ENCODE results near the gene ZNF574.

The ZNF574 gene

GRCh38 chr19:42060117-42060516, 15.8 kb upstream of the ZNF574 start:
- no peak for DNase-seq

- DNase-seq = no peak
Observed at GRCh38 chr19:42062381-42062780, 13.6 kb upstream of the ZNF574 start.

- no peak for DNase-seq
Observed at GRCh38 chr19:42064432-42064831, 11.5 kb upstream of the ZNF574 start.

- no peak for DNase-seq
Observed at GRCh38 chr19:42065051-42065450, 10.9 kb upstream of the ZNF574 start.

- DNase-seq = no peak
Observed at GRCh38 chr19:42065511-42065910, 10.5 kb upstream of the ZNF574 start.

- no peak for DNase-seq
Observed at GRCh38 chr19:42066075-42066754, 9.8 kb upstream of the ZNF574 start.

GRCh38 chr19:42067315-42067888, 8.6 kb upstream of the ZNF574 start:
- no peak for DNase-seq

- DNase-seq = no peak
Observed at GRCh38 chr19:42068361-42068755, 7.6 kb upstream of the ZNF574 start.

- no peak for DNase-seq
Observed at GRCh38 chr19:42068756-42069571, 7.0 kb upstream of the ZNF574 start.

GRCh38 chr19:42069619-42070351, 6.2 kb upstream of the ZNF574 start, which contains the start of gene GRIK5:
GRIK5 (minus strand) TSS chr19:42070206; CDS start chr19:42065770, 4,436 bp downstream.
- no peak for DNase-seq

GRCh38 chr19:42071247-42071646, 4.7 kb upstream of the ZNF574 start:
- no peak for DNase-seq

GRCh38 chr19:42074513-42075363, 1.2 kb upstream of the ZNF574 start:
- DNase-seq = peak; percentile 47

GRCh38 chr19:42075364-42075615, 676 bp upstream of the ZNF574 start:
- no peak for DNase-seq

- peak; percentile 62 for DNase-seq
Observed at GRCh38 chr19:42076380-42076944, 496 bp downstream of the ZNF574 start.

- no peak for DNase-seq
Observed at GRCh38 chr19:42078058-42078457, 2.1 kb downstream of the ZNF574 start.

- DNase-seq = no peak
Observed at GRCh38 chr19:42078538-42079275, 2.7 kb downstream of the ZNF574 start.

- DNase-seq = no peak
Observed at GRCh38 chr19:42079276-42079669, 3.3 kb downstream of the ZNF574 start.

GRCh38 chr19:42079886-42080763, 4.2 kb downstream of the ZNF574 start:
- DNase-seq = no peak

- DNase-seq = no peak
Observed at GRCh38 chr19:42080764-42081375, 4.9 kb downstream of the ZNF574 start.
